Stimulated activated CD4-positive, alpha-beta T cell treated with anti-CD3 and anti-CD28 coated beads, TNF-alpha, amount 100 ng/mL, for 24 hours (primary cell): ENCODE data around the gene GOLGA1.
"Not testable (repeated sequence)": the region's sequence is repeated elsewhere in the genome, so short reads cannot be mapped to it uniquely, and the experiment has no call there.

Experiments
- DNase-seq, 3 experiments: peaks; one replicate each; pipeline ENCODE4 v3.0.0-alpha.2; 2020; ENCODE audit warnings: low read depth in 3 of 3

Gene GOLGA1

DNA sequence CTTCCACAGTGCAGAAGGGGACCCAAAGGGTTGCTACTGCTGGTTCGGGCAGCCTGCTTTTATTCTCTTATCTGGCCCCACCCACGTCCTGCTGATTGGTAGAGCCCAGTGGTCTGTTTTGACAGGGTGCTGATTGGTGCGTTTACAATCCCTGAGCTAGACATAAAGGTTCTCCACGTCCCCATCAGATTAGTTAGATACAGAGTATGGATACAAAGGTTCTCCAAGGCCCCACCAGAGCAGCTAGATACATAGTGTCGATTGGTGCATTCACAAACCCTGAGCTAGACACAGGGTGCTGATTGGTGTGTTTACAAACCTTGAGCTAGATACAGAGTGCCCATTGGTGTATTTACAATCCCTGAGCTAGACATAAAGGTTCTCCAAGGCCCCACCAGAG lies 102.8 kb downstream of the GOLGA1 start:
- DNase-seq = not testable (repeated sequence)

GRCh38 chr9:124835026-124835557 lies 105.8 kb downstream of the GOLGA1 start:
- DNase-seq = no peak

GRCh38 chr9:124834591-124834990 lies 106.3 kb downstream of the GOLGA1 start:
- DNase-seq = no peak

DNA sequence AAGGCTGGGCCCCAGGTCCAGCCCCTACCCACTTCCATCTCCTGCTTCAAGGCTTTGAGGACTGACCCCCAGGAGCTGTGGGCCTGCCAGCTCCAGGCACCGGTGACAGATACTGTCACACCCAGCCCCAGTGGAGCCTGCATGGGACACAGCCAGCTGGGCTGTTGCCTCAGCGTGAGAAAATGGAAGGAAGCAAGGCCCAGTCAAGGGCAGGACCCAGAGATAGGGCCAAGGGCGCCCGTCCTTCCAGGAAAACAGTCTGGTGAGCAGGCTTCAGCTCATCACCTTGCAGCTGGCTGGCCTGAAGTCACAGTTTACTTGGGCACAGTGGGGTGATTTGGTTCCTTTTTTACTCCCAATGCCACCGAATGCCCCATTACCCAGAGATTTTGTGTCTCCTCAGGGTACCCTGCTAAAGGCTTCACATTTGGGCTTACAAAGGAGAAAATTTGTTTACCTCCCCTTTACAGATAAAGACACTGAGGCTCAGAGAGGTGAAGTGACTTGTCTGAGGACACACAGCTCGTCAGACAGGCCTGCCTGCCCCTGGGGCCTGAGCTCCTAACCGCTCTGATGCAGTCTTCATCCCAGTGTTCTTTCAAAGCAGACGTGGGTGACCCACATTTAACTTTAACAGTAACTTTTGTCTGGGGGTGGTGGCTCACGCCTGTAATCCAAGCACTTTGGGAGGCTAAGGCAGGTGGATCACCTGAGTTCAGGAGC lies 109.1 kb downstream of the GOLGA1 start:
- no peak for DNase-seq

GRCh38 chr9:124830593-124830992 lies 110.3 kb downstream of the GOLGA1 start:
- no peak for DNase-seq

- no peak for DNase-seq
These were observed 111.6 kb downstream of the GOLGA1 start for GRCh38 chr9:124829334-124829669.

- no peak for DNase-seq
These were observed 112.2 kb downstream of the GOLGA1 start for GRCh38 chr9:124828489-124829333.
